Endothelial cell of umbilical vein (primary cell): ENCODE results near the gene CD82. TPM values are rescaled to one million over a fixed set of nuclear protein-coding genes. Genes with fewer than 3 reads are reported as not detected.

ENCODE experiments used
- BruUV-seq: library from RNA; stranded (reverse); fragments of 400-500 nt; replicated peaks from 2 replicates; lab custom pipeline; 2021; lab: Mats Ljungman, UMichigan
- CTCF ChIA-PET: fragments of 300-600, 350-600 bp; sonication (Branson Sonifier 250); formaldehyde crosslinking; loops from one replicate; lab custom pipeline; 2021; ENCODE audit warnings: antibody characterized with exemption, inconsistent platforms; lab: Charles Lee
- POLR2A ChIA-PET: fragments of 300-600, 350-600 bp; sonication (Branson Sonifier 250); formaldehyde crosslinking; loops from one replicate; lab custom pipeline; 2021; ENCODE audit warnings: antibody characterized with exemption, inconsistent platforms; lab: Charles Lee
- DNase-seq: peaks from one replicate; pipeline ENCODE4 v3.0.0-alpha.2; 2011; ENCODE audit warnings: low read depth, low spot score
- FAIRE-seq: peaks from 2 replicates; lab custom pipeline; 2011; peaks lifted over from hg19 to GRCh38; lab: Jason Lieb, UNC
- H2AFZ ChIP-seq: 2 replicates; pipeline ENCODE4 v1.6.0; 2012; ENCODE audit warnings: low read depth, low read length, control low read depth, inconsistent platforms
- H3K27ac ChIP-seq: 2 replicates; pipeline ENCODE4 v1.5.1; 2011; ENCODE audit warnings: low read depth, mild to moderate bottlenecking, control low read depth, low read length, moderate library complexity; ENCODE audit not compliant: insufficient read depth
- H3K27me3 ChIP-seq, 2 experiments: 2 replicates each; pipeline versions ENCODE4 v1.6.0 to v1.6.1; 2011; ENCODE audit warnings: low read length in 2 of 2, mixed read lengths in 1 of 2; ENCODE audit not compliant: control insufficient read depth in 2 of 2, insufficient read depth in 2 of 2
- H3K36me3 ChIP-seq, 2 experiments: 2 replicates in 1 of 2; 3 replicates in 1 of 2; pipeline ENCODE4 v1.5.1; 2011; ENCODE audit warnings: low read length in 2 of 2, mild to moderate bottlenecking in 1 of 2, moderate library complexity in 1 of 2; ENCODE audit not compliant: control insufficient read depth in 2 of 2, insufficient read depth in 2 of 2; ENCODE audit errors: extremely low read depth in 1 of 2
- H3K4me1 ChIP-seq: 3 replicates; pipeline ENCODE4 v1.5.1; 2011; ENCODE audit warnings: mild to moderate bottlenecking, low read length; ENCODE audit not compliant: control insufficient read depth, insufficient read depth; ENCODE audit errors: extremely low read depth
- H3K4me2 ChIP-seq: 2 replicates; pipeline ENCODE4 v1.6.1; 2011; ENCODE audit warnings: low read length, control low read depth, mixed read lengths; ENCODE audit not compliant: insufficient read depth
- H3K4me3 ChIP-seq, 3 experiments: fragments of 200-600 bp in 1 of 3; sonication (generic), shearing (Covaris generic) in 1 of 3; replicated peaks in 1 of 3; 2 replicates each; pipeline ENCODE4 v1.5.1; 2011 to 2016; ENCODE audit warnings: control low read depth in 3 of 3, low read length in 3 of 3, mild to moderate bottlenecking in 2 of 3, inconsistent platforms in 1 of 3, low read depth in 1 of 3, moderate library complexity in 1 of 3; ENCODE audit not compliant: insufficient read depth in 1 of 3
- H3K79me2 ChIP-seq: 2 replicates; pipeline ENCODE4 v1.6.0; 2012; ENCODE audit warnings: low read length, inconsistent platforms; ENCODE audit not compliant: control insufficient read depth, insufficient read depth
- H3K9ac ChIP-seq: replicated peaks from 2 replicates; pipeline ENCODE3; 2011; ENCODE audit warnings: low read length, control low read depth; ENCODE audit not compliant: insufficient read depth; ENCODE audit errors: extremely low read depth
- H3K9me1 ChIP-seq: replicated peaks from 3 replicates; pipeline ENCODE4 v1.6.0; 2011; ENCODE audit warnings: mild to moderate bottlenecking, low read length; ENCODE audit not compliant: control insufficient read depth, insufficient read depth; ENCODE audit errors: extremely low read depth
- H3K9me3 ChIP-seq: replicated peaks from 2 replicates; pipeline ENCODE4 v1.5.1; 2012; ENCODE audit warnings: low read length, inconsistent platforms; ENCODE audit not compliant: control insufficient read depth, insufficient read depth
- H4K20me1 ChIP-seq: replicated peaks from 2 replicates; pipeline ENCODE3; 2011; ENCODE audit warnings: mild to moderate bottlenecking, low read length; ENCODE audit not compliant: control insufficient read depth, insufficient read depth; ENCODE audit errors: extremely low read depth
- EZH2 ChIP-seq: IDR thresholded peaks from 2 replicates; pipeline ENCODE4 v1.6.1; 2012; ENCODE audit warnings: borderline replicate concordance, low read depth, mild to moderate bottlenecking, moderate library complexity, low read length, inconsistent platforms; ENCODE audit not compliant: severe bottlenecking
- FOS ChIP-seq: IDR thresholded peaks from 2 replicates; pipeline ENCODE4 v1.6.1; 2011; ENCODE audit warnings: mild to moderate bottlenecking, low read length, moderate library complexity, borderline replicate concordance; ENCODE audit not compliant: insufficient read depth
- MYC ChIP-seq: IDR thresholded peaks from one replicate; pipeline ENCODE4 v1.6.1; 2011; ENCODE audit warnings: mild to moderate bottlenecking, low read depth, low read length
- POLR2A ChIP-seq: IDR thresholded peaks from 2 replicates; pipeline ENCODE4 v1.6.1; 2012; ENCODE audit warnings: low read depth, mild to moderate bottlenecking, control low read depth, low read length
- POLR2AphosphoS5 ChIP-seq: IDR thresholded peaks from 2 replicates; pipeline ENCODE4 v1.6.1; 2012; ENCODE audit warnings: low read depth, mild to moderate bottlenecking, control low read depth, low read length, moderate library complexity; ENCODE audit not compliant: insufficient read depth
- dilution Hi-C: fragments of 300-500 bp; cut with MboI; formaldehyde crosslinking; loops from one replicate; pipeline ENCODE4 v1.15.0; 2019; ENCODE audit warnings: low sequenced_read_pairs; ENCODE audit not compliant: extremely low pct_ligation_motif_present
- intact Hi-C: fragments of 100-400 bp; cut with micrococcal nuclease; formaldehyde crosslinking; loops from one replicate; pipeline ENCODE4 v1.10.0; 2022
- polyA plus RNA-seq, 4 experiments: library from polyadenylated mRNA; depleted of rRNA in 3 of 4; stranded (reverse) in 3 of 4; unstranded in 1 of 4; fragments of >200 nt; gene quantifications; 2 replicates each; pipeline versions ENCODE4 v1.2.1 to v1.2.3, GENCODE V29; 2011 to 2012; ENCODE audit warnings: missing spikeins in 1 of 4
- total RNA-seq: library from RNA; stranded (reverse); gene quantifications from 2 replicates; pipeline ENCODE4 v1.2.3, GENCODE V29; 2021
- TF ChIP-seq, protein P1 (sequence below), 2 donors: IDR thresholded peaks; 1 replicate in 1 of 2; 2 replicates in 1 of 2; pipeline ENCODE4 v1.5.1; 2011; ENCODE audit warnings: low read length in 2 of 2, mild to moderate bottlenecking in 2 of 2, moderate library complexity in 2 of 2, control low read depth in 1 of 2, inconsistent platforms in 1 of 2, low read depth in 1 of 2; ENCODE audit not compliant: insufficient read depth in 1 of 2; ENCODE audit errors: extremely low read depth in 1 of 2
- TF ChIP-seq, protein P2 (sequence below): IDR thresholded peaks from 2 replicates; pipeline ENCODE4 v1.6.1; 2011; ENCODE audit not compliant: insufficient read depth, insufficient read length

The CD82 gene
- total and polyA plus RNA-seq, 2 donors (not counting 3 experiments of a cell fraction or from before 2014, with no cell fraction given): 17.9 to 25.2 TPM

DNA sequence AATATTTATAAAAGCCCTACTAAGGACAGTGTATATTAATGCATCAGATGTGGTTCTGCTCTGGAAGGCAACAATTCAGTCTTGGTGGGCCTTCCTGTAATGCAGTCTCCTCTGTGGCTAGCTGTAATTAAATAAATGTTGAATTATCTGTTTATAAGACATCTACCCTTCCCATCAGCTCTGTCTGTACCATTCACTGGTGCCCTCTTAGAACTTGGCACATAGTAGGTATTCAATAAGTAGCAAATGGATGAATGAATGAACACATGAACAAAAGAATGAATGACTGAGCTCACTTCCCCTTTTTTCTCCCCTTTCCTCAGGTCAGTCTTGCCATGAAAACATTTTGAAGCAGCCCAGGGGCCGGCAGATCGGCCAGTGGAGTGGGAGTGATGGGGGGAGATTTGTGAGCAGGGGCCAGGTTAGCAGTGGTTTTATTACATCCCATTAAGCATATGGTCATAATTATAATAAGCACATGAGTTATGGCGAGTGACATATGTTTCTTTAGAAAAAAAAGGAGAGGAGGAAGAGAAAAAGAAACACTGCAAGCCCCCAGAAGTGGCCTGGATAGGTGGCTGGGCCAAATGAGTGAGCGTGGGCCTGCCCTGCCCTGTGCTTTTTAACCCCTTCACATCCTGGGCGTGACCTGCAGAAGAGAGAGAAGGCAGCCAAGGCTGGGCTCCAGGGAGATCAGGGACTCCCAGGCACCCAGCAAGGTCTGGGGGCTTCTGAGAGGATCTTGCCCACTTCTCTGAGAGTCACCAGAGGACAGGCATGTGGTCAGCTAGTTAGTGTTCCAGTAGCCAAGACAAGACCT, 48.6 kb upstream of the CD82 start:
- H3K36me3 ChIP-seq: no peaks in the 10 kb centered on the region
- CTCF ChIA-PET: no interaction called here
- H3K9ac ChIP-seq: no peak overlapping the region
- no peaks in the 10 kb centered on the region for H3K9me1 ChIP-seq
- peaks cover 9 to 24% of the 10 kb centered on the region in 2 experiments for H3K27me3 ChIP-seq
- intact Hi-C loops (no loop called here), dilution Hi-C loops (no loop called here)
- no peak for DNase-seq
- H2AFZ ChIP-seq: no peak overlapping the region
- no peaks in the 10 kb centered on the region for H3K4me1 ChIP-seq
- no peak for FAIRE-seq
- no peak overlapping the region for H3K4me2 ChIP-seq
- H3K9me3 ChIP-seq: no peaks in the 10 kb centered on the region
- no peak overlapping the region for H3K27ac ChIP-seq
- no peak for TF ChIP-seq MYC
- no peak for TF ChIP-seq FOS
- TF ChIP-seq, protein P1, sequence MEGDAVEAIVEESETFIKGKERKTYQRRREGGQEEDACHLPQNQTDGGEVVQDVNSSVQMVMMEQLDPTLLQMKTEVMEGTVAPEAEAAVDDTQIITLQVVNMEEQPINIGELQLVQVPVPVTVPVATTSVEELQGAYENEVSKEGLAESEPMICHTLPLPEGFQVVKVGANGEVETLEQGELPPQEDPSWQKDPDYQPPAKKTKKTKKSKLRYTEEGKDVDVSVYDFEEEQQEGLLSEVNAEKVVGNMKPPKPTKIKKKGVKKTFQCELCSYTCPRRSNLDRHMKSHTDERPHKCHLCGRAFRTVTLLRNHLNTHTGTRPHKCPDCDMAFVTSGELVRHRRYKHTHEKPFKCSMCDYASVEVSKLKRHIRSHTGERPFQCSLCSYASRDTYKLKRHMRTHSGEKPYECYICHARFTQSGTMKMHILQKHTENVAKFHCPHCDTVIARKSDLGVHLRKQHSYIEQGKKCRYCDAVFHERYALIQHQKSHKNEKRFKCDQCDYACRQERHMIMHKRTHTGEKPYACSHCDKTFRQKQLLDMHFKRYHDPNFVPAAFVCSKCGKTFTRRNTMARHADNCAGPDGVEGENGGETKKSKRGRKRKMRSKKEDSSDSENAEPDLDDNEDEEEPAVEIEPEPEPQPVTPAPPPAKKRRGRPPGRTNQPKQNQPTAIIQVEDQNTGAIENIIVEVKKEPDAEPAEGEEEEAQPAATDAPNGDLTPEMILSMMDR (IDR thresholded peaks at IDR 0.05; ENCODE audit: extremely low read depth in 1 of 2, insufficient read depth in 1 of 2, low read depth in 1 of 2, low read length in 2 of 2): no peak
- TF ChIP-seq POLR2AphosphoS5: no peak
- no peak for TF ChIP-seq EZH2
- TF ChIP-seq POLR2A: no peak
- TF ChIP-seq, protein P2, sequence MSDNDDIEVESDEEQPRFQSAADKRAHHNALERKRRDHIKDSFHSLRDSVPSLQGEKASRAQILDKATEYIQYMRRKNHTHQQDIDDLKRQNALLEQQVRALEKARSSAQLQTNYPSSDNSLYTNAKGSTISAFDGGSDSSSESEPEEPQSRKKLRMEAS: no peak
- no TSS peak for BruUV-seq
- H4K20me1 ChIP-seq: no peaks in the 10 kb centered on the region
- POLR2A ChIA-PET: no interaction called here
- no peak overlapping the region for H3K4me3 ChIP-seq
- no peaks in the 10 kb centered on the region for H3K79me2 ChIP-seq
